Upper lobe of right lung (tissue), 1 donor: ENCODE data around the gene SLC30A2. TPM values are rescaled to one million over a fixed set of nuclear protein-coding genes. Genes with fewer than 3 reads are reported as not detected.

ENCODE experiments used
- ATAC-seq: fragments of 200-7000 bp; cut with Tn5 transposase; one replicate; pipeline ENCODE4 v1.9.1; 2020; ENCODE audit warnings: mild to moderate bottlenecking, moderate library complexity
- DNase-seq: peaks from one replicate; pipeline ENCODE4 v3.0.0-alpha.2; 2020
- H3K27ac ChIP-seq: fragments of 200-600 bp; one replicate; pipeline ENCODE4 v1.8.0; 2022
- H3K27me3 ChIP-seq: fragments of 200-600 bp; one replicate; pipeline ENCODE4 v1.8.0; 2022; ENCODE audit warnings: mild to moderate bottlenecking
- H3K36me3 ChIP-seq: fragments of 200-600 bp; one replicate; pipeline ENCODE4 v1.8.0; 2022
- H3K4me1 ChIP-seq: fragments of 200-600 bp; one replicate; pipeline ENCODE4 v1.8.0; 2022
- H3K4me3 ChIP-seq: fragments of 200-600 bp; one replicate; pipeline ENCODE4 v1.8.0; 2022; ENCODE audit warnings: mild to moderate bottlenecking
- H3K9me3 ChIP-seq: fragments of 200-600 bp; one replicate; pipeline ENCODE4 v1.8.0; 2022
- intact Hi-C: fragments of 100-400 bp; cut with DNase I; formaldehyde crosslinking; loops from one replicate; pipeline ENCODE4 v1.11.0; 2022
- total RNA-seq: library from RNA; stranded (reverse); fragmentation: NEBNext Ultra II Directional; extraction: Animal tissue kit (Norgen Biotek cat#: 25700); gene quantifications from one replicate; pipeline ENCODE4 v1.2.1, GENCODE V29; 2021
- TF ChIP-seq, protein P1 (sequence below): fragments of 200-600 bp; IDR thresholded peaks from one replicate; pipeline ENCODE4 v1.8.0; 2022; ENCODE audit warnings: antibody characterized with exemption
- donor health status: DM: no; HTN: yes; CAD: no; lungs with severe emphysema.

The SLC30A2 gene
- total RNA-seq, 1 donor from 2014 or later, result not detected

DNA sequence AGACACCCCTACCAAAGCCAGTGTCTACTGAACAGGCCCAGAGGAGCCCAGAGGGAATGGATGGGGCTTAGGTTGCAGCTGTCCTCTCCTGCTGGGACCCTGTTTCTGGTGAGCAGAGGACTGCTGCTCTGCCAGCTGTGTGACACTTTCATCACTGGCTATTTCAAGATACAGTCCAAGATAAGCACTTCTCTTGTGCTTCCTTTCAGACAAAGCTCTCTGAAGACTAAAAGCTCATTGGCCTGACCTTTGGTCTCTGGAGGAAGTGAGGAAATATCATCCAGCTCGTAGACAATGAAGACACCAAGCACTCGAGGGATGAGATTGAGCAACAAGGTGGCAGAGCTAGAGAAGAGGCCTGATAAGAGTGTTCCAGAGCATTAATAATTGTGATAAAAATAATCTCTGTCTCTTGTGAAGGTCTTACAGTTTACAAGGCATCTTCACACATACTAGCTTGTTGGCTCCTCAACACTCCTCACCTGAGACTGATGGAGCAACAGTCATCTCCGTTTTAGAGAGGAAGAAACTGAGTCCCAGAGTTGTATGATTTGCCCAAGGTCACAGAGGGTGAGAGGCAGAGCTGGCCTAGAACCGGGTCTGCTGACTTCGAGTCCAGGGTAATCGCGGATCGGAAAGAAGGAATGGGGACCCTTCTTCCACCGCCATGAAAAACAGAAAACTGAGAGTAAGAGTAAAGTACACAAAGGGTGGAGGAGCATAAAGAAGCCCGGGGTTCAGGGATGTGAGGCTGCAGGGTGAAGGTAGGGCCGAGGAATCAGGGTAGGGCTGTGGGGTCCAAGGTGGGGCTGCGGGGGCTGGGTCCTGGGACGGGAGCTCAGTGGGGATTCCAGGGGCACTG is 48.7 kb downstream of the SLC30A2 start:
- intact Hi-C loops, result loop anchor here (5.0 kb wide), 1 partner anchor 100 kb away; no protein-coding TSS in a partner anchor
- Histone ChIP-seq H3K36me3 (no peaks in the 10 kb centered on the region), H3K4me3 (peak overlapping the region; percentile 76), H3K27ac (peak overlapping the region; percentile 92), H3K4me1 (peaks cover 17% of the 10 kb centered on the region), H3K9me3 (no peaks in the 10 kb centered on the region), H3K27me3 (no peaks in the 10 kb centered on the region)
- peak; percentile 43 for ATAC-seq
- no peak for DNase-seq
- TF ChIP-seq, protein P1, sequence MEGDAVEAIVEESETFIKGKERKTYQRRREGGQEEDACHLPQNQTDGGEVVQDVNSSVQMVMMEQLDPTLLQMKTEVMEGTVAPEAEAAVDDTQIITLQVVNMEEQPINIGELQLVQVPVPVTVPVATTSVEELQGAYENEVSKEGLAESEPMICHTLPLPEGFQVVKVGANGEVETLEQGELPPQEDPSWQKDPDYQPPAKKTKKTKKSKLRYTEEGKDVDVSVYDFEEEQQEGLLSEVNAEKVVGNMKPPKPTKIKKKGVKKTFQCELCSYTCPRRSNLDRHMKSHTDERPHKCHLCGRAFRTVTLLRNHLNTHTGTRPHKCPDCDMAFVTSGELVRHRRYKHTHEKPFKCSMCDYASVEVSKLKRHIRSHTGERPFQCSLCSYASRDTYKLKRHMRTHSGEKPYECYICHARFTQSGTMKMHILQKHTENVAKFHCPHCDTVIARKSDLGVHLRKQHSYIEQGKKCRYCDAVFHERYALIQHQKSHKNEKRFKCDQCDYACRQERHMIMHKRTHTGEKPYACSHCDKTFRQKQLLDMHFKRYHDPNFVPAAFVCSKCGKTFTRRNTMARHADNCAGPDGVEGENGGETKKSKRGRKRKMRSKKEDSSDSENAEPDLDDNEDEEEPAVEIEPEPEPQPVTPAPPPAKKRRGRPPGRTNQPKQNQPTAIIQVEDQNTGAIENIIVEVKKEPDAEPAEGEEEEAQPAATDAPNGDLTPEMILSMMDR, result no peak

DNA sequence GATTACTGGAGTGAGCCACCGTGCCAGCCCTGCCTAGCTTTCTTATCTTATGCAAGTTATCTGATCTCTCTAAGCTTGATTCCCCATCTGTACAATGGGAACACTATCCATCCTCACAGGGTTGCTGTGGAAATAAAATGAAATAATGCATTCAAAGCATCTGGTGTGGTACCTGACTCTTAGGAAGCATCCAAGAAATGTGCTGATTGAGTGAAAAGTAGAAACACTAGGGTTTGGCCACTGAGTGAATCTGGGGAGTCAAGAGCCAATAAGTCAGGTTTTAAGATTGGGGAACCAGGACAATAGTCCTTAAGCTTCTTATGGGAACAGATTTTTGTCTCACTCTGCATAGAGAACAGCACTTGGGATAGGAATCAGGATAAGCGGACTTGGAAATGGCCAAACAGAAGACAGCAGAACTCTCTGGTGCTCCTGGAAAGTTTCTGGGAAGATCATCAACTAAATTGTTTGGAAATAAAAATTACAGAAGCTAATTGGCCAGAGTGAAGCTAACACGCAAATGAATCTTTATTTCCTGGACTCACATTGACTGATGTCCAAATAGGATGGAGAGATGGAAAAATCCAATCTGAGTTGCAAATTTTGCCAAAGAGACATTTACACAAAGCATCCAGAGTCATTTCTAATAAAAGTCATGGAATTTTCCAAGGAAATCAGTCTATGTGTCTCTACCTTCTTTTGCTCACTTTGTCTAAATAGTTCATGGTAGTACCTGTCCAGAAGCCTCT is 51.3 kb downstream of the SLC30A2 start:
- Histone ChIP-seq H3K4me1 (peaks cover 28% of the 10 kb centered on the region), H3K27ac (no peak overlapping the region), H3K4me3 (no peak overlapping the region), H3K27me3 (no peaks in the 10 kb centered on the region), H3K9me3 (no peaks in the 10 kb centered on the region), H3K36me3 (peaks cover 5% of the 10 kb centered on the region)
- intact Hi-C loops, result loop anchor here (5.0 kb wide), 1 partner anchor 97 kb away; no protein-coding TSS in a partner anchor
- no peak for ATAC-seq
- no peak for DNase-seq
- TF ChIP-seq, protein P1, result no peak

DNA sequence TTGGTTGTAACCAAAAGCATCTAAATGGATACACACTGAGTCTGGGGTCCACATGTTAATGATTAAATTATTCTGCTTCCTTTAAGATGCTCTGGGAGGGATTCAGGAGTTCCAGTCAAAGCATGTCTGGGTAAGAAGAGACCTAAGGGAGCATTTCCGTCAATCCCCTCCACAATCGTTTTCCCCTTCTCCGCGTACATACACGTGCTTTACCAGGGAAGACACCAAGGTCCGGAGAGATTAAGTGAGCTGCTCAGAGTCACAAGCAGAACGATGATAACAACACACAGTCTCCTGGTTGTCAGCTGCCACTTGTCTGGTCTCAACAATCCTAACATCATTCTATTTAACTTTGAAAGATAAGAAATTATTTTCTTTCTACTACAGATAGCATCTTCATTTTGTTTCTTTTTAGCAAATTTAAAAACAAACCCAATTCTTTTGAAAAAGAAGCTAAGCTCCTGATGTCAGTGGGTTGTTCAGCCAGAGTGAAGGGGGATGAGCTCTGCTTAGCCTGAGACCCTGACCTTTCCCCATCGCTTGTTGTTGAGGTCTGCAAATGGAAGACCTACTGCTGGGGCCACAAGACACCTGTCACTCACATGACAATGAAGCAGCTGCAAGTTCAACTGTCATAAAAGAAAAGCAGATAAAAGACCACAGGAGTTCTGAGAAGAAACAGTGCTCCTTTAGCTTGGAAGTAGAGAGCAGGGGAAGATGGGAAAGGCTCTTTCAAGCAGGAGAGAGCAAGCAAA is 52.5 kb downstream of the SLC30A2 start:
- ATAC-seq (no peak), DNase-seq (no peak)
- Histone ChIP-seq H3K27ac (no peak overlapping the region), H3K27me3 (no peaks in the 10 kb centered on the region), H3K4me3 (no peak overlapping the region), H3K4me1 (peaks cover 26% of the 10 kb centered on the region), H3K9me3 (no peaks in the 10 kb centered on the region), H3K36me3 (peaks cover 7% of the 10 kb centered on the region)
- TF ChIP-seq, protein P1, result no peak
- intact Hi-C loops, result no loop called here

DNA sequence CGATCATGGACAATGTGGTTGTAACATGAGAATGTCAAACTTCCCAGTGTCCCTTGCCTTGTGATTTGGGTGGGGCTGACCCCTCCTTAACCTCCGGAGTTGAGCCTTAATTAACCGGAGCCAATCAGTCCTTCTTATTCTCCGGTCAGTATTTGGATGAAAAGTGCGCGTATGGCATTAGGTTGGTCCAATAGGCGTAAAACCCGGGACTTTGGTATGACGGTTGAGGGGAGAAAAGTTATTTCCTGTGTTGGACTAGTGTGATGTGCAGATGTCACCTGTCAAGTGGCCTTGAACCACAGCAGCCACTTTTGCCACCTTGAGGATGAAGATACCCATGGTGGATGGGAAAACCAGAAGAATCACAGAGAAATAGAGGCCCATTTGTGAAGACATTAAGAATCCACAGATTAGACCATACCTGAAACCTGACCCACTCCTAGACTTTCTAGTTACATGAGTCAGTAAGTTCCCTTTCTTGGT is 53.2 kb downstream of the SLC30A2 start:
- TF ChIP-seq, protein P1, result no peak
- Histone ChIP-seq H3K9me3 (no peaks in the 10 kb centered on the region), H3K27ac (no peak overlapping the region), H3K4me1 (peaks cover 25% of the 10 kb centered on the region), H3K36me3 (peaks cover 10% of the 10 kb centered on the region), H3K27me3 (no peaks in the 10 kb centered on the region), H3K4me3 (no peak overlapping the region)
- DNase-seq, result no peak
- ATAC-seq, result no peak
- intact Hi-C loops, result no loop called here

DNA sequence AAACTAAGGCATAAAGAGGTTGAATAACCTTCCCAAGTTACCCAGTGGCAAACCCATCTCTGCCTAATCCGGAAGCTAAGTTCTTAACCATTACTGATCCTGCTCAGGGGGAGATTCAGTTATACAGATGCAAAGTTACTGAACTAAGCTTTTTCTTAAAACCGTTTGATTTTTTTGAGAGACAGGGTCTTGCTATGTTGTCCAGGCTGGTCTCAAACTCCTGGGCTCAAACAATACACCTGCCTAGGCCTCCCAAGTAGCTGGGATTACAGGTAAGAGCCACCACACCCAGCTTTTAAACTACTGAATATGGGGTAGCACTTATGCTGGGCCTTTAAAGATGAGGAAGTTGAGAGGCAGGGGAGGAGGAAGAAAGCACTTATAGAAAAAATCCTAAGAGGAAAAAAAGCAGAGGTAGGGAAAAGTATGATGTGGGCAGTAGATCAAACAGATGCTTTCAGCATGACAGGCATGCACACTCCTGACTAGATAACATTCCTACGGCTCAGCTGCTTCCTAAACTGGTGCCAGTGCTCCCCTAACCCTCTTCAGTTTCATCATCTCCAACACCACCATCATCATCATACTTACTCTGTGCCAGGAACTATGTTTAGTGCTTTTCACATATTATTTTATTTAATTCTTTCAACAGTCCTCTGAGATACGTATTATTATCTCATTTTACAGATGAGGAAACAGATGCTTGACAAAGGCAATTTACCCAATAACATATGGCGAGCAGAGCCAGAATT is 53.8 kb downstream of the SLC30A2 start:
- peak overlapping the region; percentile 11 for H3K27ac ChIP-seq
- H3K36me3 ChIP-seq, result peaks cover 15% of the 10 kb centered on the region
- DNase-seq, result no peak
- peaks cover 23% of the 10 kb centered on the region for H3K4me1 ChIP-seq
- TF ChIP-seq, protein P1, result no peak
- intact Hi-C loops, result no loop called here
- H3K9me3 ChIP-seq, result no peaks in the 10 kb centered on the region
- no peak for ATAC-seq
- no peak overlapping the region for H3K4me3 ChIP-seq
- no peaks in the 10 kb centered on the region for H3K27me3 ChIP-seq
